Loucy (cell line): ENCODE data around the gene CUX1.

Experiments
- H2AFZ ChIP-seq: fragments of 200-600 bp; sonication (generic); 2 replicates; pipeline ENCODE4 v1.6.0; 2016; ENCODE audit warnings: antibody characterized with exemption, mild to moderate bottlenecking, low read length, moderate library complexity
- H3F3A ChIP-seq: fragments of 200-600 bp; 2 replicates; pipeline ENCODE4 v1.6.0; 2016; ENCODE audit warnings: antibody characterized with exemption, low read depth, mild to moderate bottlenecking
- H3K27me3 ChIP-seq: fragments of 200-600 bp; sonication (generic); 2 replicates; pipeline ENCODE4 v1.6.1; 2014; ENCODE audit warnings: low read length, mild to moderate bottlenecking; ENCODE audit not compliant: insufficient read depth, poor library complexity, severe bottlenecking
- H3K36me3 ChIP-seq: fragments of 200-600 bp; sonication (generic); 2 replicates; pipeline ENCODE4 v1.6.1; 2016; ENCODE audit warnings: low read length; ENCODE audit not compliant: insufficient read depth
- H3K4me1 ChIP-seq: fragments of 200-600 bp; sonication (generic); 2 replicates; pipeline ENCODE4 v1.5.1; 2014; ENCODE audit warnings: low read length, mild to moderate bottlenecking; ENCODE audit not compliant: insufficient read depth, poor library complexity, severe bottlenecking
- H3K4me2 ChIP-seq: fragments of 200-600 bp; sonication (generic); 2 replicates; pipeline ENCODE4 v1.6.0; 2014; ENCODE audit warnings: antibody characterized with exemption, low read length, low read depth, mild to moderate bottlenecking; ENCODE audit not compliant: poor library complexity, severe bottlenecking
- H3K4me3 ChIP-seq: fragments of 200-600 bp; sonication (generic); 2 replicates; pipeline ENCODE4 v1.5.1; 2014; ENCODE audit warnings: low read length, mild to moderate bottlenecking, mixed read lengths; ENCODE audit not compliant: poor library complexity, severe bottlenecking
- H3K79me2 ChIP-seq: fragments of 200-600 bp; sonication (generic); 2 replicates; pipeline ENCODE4 v1.6.1; 2014; ENCODE audit warnings: low read length; ENCODE audit not compliant: insufficient read depth
- H3K9ac ChIP-seq: fragments of 200-600 bp; sonication (generic); 2 replicates; pipeline ENCODE4 v1.6.0; 2014; ENCODE audit warnings: mild to moderate bottlenecking, low read depth, low read length, moderate library complexity; ENCODE audit not compliant: poor library complexity, severe bottlenecking
- H3K9me2 ChIP-seq: fragments of 200-600 bp; sonication (generic); replicated peaks from 2 replicates; pipeline ENCODE4 v1.6.1; 2016; ENCODE audit warnings: low read depth, low read length, mixed read lengths
- H3K9me3 ChIP-seq: fragments of 200-600 bp; sonication (generic); 2 replicates; pipeline ENCODE4 v1.6.1; 2014; ENCODE audit warnings: mild to moderate bottlenecking, antibody characterized with exemption, low read length, low read depth; ENCODE audit not compliant: insufficient read depth
- H4K20me1 ChIP-seq: fragments of 200-600 bp; sonication (generic); 2 replicates; pipeline ENCODE4 v1.6.0; 2014; ENCODE audit warnings: antibody characterized with exemption, low read length, mild to moderate bottlenecking; ENCODE audit not compliant: insufficient read depth, poor library complexity, severe bottlenecking
- EZH2phosphoT487 ChIP-seq: fragments of 200-600 bp; IDR thresholded peaks from 2 replicates; pipeline ENCODE4 v1.6.1; 2018; ENCODE audit warnings: antibody characterized with exemption, mild to moderate bottlenecking, moderate library complexity, borderline replicate concordance
- TF ChIP-seq, protein P1 (sequence below): fragments of 200-600 bp; sonication (generic); conservative IDR thresholded peaks from 2 replicates; pipeline ENCODE4 v1.5.1; 2014; ENCODE audit warnings: mild to moderate bottlenecking, antibody characterized with exemption, low read length

CUX1 gene

DNA sequence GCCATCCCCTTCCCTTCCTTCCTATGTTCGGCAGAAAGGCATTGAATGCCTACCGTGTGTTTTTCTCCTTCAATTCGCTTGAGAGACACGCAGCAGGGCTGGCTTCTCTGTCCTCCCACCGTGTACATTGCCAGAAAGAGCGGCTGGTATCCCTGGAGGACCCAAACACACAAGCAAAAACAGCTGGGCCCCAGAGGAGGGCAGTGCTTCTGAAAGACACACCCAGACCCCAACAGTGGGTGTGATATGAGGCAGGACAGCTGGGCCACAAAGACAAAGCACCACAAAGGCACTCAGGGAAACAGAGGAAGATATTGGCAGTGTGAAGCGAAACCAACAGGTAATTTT, 336.1 kb downstream of the CUX1 start:
- no peak overlapping the region for H3K4me3 ChIP-seq
- no peaks in the 10 kb centered on the region for H3K4me1 ChIP-seq
- no peak overlapping the region for H3K4me2 ChIP-seq
- no peaks in the 10 kb centered on the region for H3K9me2 ChIP-seq
- H3F3A ChIP-seq, result no peaks in the 10 kb centered on the region
- H3K36me3 ChIP-seq, result peaks cover 22% of the 10 kb centered on the region; the same call in 1 of the 2 replicates
- no peaks in the 10 kb centered on the region for H3K27me3 ChIP-seq
- no peaks in the 10 kb centered on the region for H3K79me2 ChIP-seq
- no peak overlapping the region for H3K9ac ChIP-seq
- no peaks in the 10 kb centered on the region for H3K9me3 ChIP-seq
- no peak for TF ChIP-seq EZH2phosphoT487
- TF ChIP-seq, protein P1, sequence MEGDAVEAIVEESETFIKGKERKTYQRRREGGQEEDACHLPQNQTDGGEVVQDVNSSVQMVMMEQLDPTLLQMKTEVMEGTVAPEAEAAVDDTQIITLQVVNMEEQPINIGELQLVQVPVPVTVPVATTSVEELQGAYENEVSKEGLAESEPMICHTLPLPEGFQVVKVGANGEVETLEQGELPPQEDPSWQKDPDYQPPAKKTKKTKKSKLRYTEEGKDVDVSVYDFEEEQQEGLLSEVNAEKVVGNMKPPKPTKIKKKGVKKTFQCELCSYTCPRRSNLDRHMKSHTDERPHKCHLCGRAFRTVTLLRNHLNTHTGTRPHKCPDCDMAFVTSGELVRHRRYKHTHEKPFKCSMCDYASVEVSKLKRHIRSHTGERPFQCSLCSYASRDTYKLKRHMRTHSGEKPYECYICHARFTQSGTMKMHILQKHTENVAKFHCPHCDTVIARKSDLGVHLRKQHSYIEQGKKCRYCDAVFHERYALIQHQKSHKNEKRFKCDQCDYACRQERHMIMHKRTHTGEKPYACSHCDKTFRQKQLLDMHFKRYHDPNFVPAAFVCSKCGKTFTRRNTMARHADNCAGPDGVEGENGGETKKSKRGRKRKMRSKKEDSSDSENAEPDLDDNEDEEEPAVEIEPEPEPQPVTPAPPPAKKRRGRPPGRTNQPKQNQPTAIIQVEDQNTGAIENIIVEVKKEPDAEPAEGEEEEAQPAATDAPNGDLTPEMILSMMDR, result no peak
- no peaks in the 10 kb centered on the region for H4K20me1 ChIP-seq
- H2AFZ ChIP-seq, result no peak overlapping the region

DNA sequence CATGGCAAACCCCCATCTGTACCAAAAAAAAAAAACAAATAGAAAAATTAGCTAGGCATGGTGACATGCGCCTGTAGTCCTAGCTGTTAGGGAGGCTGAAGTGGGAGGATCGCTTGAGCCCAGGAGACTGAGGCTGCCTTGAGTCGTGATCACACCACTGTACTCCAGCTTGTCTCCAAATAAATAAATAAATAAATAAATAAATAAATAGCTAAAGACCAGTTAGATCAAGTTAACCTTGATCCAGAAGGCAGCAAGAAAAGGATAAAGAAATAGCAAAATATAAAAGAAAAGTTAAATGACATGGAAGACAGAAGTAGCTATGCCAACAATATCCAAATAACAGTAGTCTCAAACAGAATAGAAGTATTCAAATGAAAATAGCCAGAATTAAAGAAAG, 337.0 kb downstream of the CUX1 start:
- no peaks in the 10 kb centered on the region for H3K4me1 ChIP-seq
- H3K9me2 ChIP-seq, result no peaks in the 10 kb centered on the region
- no peak overlapping the region for H3K4me3 ChIP-seq
- H3K27me3 ChIP-seq, result no peaks in the 10 kb centered on the region
- H3K9ac ChIP-seq, result no peak overlapping the region
- H3K36me3 ChIP-seq, result peaks cover 30% of the 10 kb centered on the region; the same call in 1 of the 2 replicates
- H3K9me3 ChIP-seq, result no peaks in the 10 kb centered on the region
- no peak for TF ChIP-seq EZH2phosphoT487
- TF ChIP-seq, protein P1, result no peak
- no peak overlapping the region for H2AFZ ChIP-seq
- H3K4me2 ChIP-seq, result no peak overlapping the region
- no peaks in the 10 kb centered on the region for H3F3A ChIP-seq
- H3K79me2 ChIP-seq, result no peaks in the 10 kb centered on the region
- H4K20me1 ChIP-seq, result no peaks in the 10 kb centered on the region

DNA sequence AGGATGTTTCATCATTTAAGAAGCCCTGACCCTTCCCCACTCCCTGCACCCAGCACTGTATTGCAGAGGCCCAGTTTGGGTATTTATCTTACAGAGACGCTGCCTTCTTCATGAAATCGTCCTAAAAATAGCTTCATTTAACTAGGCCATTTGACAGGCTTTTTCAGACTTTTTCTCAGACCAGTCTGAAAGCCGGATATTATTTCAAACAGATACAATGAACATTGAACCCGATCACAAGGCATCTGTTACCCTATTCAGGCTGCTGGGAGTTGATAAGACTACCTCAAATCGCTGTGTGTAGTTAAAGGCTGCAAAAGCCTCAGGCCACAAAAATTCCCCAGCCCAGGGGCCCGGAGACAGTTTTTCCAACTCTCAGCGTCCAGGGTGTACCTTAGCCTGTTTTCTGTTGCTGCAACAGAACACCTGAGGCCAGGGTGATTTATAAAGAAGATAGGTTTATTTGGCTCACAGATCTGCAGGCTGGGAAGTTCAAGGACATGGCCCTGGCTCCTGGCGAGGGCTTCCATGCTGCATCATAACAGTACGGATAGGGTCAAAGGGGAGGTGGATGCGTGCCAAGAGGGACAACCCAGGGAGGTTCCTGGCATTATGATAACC, 338.5 kb downstream of the CUX1 start:
- Histone ChIP-seq H4K20me1 (no peaks in the 10 kb centered on the region), H3K79me2 (no peaks in the 10 kb centered on the region), H3K36me3 (peaks cover 30% of the 10 kb centered on the region; the same call in 1 of the 2 replicates), H2AFZ (no peak overlapping the region), H3K4me1 (no peaks in the 10 kb centered on the region), H3K9ac (no peak overlapping the region), H3K9me2 (no peaks in the 10 kb centered on the region), H3K9me3 (no peaks in the 10 kb centered on the region), H3K27me3 (no peaks in the 10 kb centered on the region), H3K4me3 (no peak overlapping the region), H3K4me2 (no peak overlapping the region), H3F3A (no peaks in the 10 kb centered on the region)
- TF ChIP-seq EZH2phosphoT487, result no peak
- TF ChIP-seq, protein P1, result no peak
